ENCODE results near the gene TP73.
A peak's percentile ranks its signal among the peaks of the same experiment; 100 is the strongest.
"Not testable (repeated sequence)": the region's sequence is repeated elsewhere in the genome, so short reads cannot be mapped to it uniquely, and the experiment has no call there.

The TP73 gene

DNA sequence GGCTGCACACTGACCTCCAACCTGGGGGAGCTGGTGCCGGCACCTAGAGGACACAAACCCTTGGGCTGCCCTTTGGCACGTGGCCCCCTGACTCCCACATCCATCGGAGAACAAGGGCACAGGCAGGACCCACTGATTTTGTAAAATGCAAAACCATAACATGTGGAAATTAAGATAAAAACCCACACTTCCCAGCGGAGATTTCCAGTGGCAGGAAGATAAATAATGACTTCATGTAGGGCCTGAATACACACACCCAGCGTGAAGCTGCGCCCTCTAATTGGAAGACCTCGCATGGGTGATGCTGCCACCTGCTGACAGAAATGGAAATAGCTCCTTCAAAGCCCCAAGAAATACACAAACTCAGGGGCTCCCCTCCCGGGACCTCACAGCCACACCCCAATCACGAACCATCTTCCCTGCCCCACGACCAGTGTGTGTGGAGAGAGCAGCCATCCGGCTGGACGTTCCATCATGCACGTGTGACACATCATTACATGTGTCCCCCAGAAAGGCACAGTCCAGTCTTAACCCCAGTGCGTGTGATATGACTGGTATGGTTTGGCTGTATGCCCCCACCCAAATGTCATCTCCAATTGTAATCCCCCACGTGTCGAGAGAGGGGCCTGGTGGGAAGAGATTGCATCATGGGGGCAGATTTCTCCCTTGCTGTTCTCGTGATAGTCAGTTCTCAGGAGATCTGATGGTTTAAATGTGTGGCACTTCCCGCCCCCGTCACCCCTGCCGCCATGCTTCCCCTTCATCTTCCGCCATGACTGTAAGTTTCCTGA, 33.2 kb upstream of the TP73 start:
- DNase-seq: no peak

DNA sequence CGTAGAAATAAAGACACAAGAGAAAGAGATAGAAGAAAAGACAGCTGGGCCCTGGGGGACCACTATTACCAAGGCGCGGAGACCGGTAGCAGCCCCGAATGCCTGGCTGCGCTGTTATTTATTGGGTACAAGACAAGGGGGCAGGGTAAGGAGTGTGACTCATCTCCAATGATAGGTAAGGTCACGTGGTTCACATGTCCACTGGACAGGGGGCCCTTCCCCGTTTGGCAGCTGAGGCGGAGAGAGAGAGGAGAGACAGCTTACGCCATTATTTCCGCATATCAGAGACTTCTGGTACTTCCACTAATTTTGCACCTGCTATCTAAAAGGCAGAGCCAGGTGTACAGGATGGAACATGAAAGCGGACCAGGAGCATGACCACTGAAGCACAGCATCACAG, 31.6 kb upstream of the TP73 start:
- no peak for DNase-seq

DNA sequence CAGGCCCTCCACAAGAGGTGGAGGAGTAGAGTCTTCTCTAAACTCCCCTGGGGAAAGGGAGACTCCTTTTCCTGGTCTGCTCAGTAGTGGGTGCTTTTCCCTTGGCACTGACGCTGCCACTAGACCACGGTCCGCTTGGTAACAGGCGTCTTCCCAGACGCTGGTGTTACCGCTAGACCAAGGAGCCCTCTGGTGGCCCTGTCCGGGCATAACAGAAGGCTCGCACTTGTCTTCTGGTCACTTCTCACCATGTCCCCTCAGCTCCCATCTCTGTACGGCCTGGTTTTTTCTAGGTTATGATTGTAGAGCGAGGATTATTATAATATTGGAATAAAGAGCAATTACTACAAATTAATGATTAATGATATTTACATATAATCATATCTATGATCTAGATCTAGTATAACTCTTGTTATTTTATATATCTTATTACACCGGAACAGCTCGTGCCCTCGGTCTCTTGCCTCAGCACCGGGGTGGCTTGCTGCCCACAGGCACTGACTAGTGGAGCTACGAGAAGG, 31.1 kb upstream of the TP73 start:
- DNase-seq: not testable (repeated sequence)

DNA sequence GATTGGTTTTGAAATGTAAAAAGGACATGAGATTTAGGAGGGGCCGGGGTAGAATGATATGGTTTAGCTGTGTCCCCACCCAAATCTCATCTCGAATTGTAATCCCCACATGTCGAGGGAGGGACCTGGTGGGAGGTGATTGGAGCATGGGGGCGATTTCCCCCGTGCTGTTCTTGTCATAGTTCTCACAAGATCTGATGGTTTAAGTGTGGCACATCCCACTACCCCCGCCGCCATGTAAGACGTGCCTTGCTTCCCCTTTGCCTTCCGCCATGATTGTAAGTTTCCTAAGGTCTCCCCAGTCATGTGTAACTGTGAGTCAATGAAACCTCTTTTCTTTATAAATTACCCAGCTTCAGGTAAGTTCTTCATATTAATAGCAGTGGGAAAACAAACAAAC, 30.2 kb upstream of the TP73 start:
- DNase-seq: not testable (repeated sequence)

DNA sequence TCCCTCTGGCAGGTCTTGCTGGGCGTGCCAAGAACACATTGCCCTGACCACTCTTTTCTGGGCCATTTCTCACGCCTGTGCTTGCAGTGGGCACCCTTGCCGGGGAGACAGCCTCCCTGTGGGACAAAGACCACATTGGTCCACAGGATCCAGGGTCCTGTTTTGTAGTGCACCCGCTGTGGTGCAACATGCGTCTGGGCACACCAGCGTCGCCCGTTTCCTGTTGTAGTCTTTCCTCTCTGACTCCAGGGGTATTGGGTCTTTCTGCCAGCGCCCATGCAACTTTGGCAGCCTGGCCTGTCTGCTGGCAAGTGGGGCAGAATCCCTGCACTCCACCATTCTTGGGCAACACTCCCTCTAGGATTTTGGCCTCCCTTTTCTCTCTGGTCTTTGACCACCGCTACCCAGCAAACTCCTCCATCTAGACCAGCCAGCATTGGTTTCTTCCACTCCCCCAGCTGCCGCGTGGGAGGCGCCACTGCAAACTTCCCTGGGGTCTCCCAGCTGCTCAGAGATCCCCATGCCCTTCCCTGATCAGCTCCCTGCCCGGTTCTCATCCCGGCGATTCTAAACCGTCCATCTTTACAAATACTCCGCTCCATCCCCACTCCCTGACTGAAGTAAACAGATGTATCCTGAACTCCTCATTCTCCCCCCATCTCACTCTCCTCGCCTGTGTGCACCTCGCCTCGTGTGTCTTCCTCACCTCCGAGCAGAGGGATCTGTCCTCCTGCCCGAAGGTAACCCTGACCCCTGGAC, 28.7 kb upstream of the TP73 start:
- no peak for DNase-seq

DNA sequence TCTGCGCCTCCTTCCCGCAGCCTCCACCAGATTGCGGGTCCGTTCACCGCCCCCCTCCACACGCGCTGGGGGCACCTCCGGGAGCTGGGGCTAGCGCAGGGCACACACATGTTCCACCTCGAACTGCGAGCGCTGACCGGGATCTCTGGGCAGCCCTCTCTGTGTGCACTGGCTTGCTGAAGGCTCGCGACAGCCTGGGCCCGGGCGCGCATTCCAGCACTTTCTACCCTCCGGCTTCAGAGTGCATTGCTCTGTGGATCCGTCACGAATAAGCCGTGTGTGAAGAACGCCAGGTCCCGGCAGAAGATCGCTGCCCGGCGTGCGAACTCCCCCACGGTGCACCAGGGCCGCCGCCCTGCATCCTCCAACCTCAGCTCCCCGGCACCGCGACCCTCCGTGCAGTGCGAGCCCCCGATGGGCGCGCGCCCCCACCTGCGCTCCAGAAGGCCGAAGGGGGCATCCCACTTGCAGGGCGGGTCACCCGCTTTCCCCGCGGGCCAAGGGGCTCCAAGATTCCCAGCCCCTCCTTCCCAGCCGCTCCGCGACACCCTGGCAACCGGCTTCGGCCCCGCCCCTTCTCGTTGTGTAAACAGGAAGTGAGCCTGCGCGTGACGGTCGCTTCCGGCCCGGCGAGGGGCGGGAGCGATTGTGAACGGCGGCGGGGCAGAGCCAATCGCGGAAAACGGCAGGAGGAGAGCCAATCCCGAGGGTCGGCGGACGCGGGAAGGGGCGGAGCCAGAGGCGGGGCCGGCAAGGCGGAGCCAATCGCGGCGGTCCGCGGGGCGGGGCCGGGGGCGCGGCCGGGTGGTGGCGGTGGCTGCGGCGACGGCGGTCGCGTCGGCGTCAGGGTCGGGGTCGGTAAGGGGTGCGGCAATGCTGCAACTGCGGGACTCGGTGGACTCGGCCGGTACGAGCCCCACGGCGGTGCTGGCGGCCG, 27.8 kb upstream of the TP73 start, which contains the start of gene TPRG1L:
Gene TPRG1L, plus strand, starts transcription at position 816 of the 937 bp plus-strand sequence. Its CDS starts 58 bp downstream, at position 874.
- peak; percentile 43 for DNase-seq

DNA sequence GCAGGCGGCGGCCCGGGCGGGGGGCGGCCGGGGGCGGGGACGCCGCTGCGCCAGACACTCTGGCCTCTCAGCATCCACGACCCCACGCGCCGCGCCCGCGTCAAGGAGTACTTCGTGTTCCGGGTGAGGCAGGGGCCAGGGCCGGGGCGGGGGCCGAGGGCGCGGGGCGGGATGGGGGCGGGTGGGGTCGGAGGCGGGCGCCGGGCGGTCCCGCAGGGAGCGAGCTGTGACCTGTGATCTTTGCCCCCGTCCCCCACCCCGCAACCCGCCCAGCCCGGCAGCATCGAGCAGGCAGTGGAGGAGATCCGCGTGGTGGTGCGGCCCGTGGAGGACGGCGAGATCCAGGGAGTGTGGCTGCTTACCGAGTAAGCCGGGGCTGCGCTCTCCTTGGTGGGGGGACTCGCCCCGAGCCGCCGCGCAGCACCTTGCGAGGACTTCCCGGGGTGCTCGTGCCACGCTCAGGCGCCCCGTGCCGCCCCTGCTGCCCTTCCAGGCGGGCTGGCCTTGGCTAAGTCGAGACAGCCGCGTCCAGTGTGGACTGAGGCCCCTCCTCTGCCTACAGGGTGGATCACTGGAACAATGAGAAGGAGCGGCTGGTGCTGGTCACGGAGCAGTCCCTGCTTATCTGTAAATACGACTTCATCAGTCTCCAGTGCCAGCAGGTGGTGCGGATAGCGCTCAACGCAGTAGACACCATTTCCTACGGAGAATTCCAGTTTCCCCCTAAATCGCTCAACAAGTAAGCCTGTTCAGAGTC, 27.0 kb upstream of the TP73 start:
- DNase-seq: no peak

DNA sequence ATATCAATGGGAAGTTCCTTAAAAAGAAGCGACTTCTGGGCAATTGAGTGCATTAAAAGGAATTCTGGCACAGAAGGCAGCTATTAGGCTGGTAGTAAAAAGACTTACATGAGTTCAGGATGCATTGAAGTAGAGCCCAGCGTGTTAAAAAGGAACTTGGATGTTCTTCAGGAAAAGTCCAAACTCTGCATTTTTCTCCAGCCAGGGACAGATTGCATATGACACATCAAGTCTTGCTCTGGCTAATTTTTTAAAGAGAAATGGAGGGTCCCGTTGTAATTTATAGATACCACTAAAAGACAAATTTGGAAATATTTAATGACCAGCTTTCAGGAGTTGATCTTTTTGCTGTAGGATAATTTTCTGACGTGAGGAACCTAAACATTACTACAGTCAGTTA, 26.3 kb upstream of the TP73 start:
- DNase-seq: no peak

DNA sequence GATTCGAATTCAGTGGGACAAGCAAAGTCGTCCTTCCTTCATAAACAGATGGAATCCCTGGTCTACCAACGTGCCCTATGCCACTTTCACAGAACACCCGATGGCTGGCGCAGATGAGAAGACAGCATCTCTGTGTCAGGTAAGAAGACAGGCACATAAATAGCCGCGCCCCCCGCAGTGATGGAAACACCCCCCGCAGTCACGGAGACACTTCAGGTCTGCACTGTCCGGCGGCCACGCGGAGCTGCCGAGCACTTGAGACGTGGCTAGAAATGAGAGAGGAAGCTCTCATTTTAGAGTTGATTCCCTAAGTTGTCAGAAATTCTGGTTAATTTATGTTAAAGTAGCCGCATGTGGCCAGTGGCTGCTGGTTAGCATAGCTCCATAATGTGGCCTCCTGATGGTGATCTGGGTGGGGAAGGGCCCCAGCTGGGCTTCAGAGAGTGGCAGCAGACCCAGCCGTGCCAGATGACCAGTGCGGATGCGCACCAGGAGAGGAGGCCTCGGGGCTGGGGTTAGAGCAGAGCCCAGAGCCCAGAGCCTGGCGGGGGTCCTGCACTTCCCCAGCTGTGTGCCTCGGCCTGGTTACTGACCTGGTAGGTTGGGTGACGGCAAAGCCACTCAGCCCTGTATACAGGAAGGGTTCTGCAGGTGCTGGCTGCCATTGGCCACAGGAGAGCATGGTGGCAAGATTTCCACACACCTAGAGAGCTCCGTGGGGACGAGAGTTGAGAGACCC, 24.6 kb upstream of the TP73 start:
- no peak for DNase-seq

DNA sequence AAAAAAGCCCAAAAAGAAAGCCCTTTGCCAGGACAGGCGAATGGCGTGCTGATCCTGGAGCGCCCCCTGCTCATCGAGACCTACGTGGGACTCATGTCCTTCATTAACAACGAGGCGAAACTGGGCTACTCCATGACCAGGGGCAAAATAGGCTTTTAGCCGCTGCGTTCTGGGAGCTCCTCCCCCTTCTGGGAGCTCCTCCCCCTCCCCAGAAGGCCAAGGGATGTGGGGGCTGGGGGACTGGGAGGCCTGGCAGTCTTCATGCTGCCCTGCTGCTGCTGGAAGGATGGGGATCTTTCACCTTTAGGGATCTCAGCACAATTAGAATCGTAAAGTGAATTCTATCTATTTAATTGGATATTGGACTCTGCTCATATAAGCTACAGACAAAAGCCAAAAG, 23.9 kb upstream of the TP73 start:
- no peak for DNase-seq

DNA sequence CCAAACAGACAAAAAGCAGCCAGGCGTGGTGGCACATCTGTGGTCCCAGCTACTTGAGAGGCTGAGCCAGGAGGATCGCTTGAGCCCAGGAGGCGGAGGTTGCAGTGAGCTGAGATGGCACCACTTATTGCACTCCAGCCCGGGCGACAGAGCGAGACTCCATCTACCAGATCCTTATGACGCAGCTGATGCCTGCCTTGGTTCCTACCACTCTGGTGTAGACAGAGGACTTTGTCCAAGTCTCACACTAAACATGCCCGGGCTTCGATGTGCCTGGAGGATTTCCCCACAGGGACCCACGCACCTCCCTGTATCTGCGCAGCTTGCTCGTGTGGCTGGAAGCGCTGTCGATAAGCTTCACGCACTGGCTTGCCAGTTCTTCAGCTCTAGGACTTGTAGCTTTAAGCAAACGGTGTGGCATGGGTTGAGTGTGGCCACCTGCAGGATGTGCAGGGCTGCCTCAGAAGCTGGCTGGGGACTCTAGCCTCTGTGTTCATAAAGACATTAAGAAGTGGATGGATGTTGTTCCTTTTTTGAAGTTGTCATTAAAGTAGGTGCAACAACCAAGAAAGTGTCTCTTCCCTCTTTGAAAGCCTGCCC, 22.7 kb upstream of the TP73 start:
- DNase-seq: no peak

DNA sequence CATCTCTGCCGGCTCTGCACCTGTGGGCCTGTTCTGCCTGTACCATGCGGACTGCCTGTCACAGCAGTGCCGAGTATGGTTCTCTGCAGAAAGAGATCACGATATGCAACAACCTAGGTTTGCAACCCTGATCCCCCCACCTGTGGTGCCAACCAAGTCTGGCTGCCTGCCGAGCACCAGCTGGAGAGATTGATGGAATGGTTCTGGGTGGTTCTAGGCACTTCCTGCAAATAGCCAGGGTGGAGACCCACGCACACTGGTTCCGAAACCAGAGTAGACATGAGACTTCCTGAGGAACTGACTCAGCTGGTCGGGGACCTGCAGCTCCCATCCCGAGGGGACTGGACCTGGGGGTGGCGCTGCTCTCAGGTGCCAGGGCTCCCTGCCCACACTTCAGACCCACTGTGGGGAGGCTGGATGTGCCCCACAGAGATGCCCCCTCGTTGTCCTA, 22.1 kb upstream of the TP73 start:
- no peak for DNase-seq

DNA sequence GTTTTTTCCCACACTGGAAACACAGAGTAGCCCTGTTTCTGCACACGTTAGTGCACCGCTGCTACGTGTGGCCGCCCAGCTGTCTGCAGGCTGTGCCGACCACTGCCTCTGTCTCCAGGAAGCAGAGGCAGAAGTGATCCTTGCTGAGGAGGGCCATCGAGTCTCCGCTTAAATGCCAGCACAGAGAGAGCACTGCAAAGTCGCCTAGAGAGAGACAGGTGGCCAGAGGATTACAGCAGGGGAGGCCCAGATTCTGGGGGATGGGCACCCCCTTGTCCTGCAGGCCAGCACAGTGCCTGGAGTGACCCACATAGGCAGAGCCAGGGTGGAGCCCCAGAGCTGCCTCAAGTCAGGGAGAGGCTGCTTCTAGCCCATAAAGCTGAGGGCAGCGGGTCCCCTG, 21.4 kb upstream of the TP73 start:
- no peak for DNase-seq

DNA sequence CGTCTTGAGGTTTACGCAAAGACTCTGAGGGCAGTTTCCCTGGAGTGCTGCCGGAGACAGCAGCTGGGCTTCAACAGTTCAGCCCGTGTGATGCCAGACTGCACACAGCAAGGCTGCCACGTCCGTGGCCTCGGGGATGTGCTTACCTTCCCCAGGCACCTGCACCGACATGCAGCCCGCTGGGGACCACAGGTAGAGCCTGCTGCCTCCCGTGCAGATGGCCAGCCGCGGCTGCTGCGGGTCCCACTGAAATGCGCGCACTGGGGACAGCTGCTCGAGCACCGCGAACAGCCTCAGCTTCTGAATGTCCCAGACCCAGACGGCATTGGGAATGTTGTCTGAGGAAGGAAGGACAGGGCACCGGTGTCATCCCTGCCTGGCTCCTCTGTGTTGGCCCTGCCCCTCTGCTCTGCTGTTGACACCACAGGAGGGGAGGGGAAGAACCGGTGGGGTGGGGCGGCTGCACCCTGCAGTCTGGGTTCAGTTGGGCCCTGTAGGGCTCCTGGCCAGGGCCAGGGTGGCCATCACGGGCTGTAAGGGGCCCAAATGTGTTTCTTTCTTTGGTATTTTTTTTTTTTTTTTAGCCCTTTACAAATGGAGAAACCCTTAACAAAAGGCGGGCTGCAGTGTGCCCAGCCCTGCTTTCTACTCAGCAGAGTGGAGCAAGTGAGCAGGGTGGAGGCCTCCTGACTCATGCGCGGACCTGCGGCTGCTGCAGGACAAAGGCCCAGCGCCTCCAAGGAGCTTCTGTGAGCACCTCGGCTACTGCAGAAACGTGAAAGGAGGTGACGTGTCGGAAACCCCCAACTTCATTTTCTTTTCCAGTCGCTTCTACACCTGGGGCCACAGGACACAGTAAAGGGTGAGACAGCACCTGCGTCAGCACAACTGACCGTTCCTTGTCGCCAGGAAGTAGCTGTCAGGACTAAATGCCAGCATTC, 20.7 kb upstream of the TP73 start:
- no peak for DNase-seq

DNA sequence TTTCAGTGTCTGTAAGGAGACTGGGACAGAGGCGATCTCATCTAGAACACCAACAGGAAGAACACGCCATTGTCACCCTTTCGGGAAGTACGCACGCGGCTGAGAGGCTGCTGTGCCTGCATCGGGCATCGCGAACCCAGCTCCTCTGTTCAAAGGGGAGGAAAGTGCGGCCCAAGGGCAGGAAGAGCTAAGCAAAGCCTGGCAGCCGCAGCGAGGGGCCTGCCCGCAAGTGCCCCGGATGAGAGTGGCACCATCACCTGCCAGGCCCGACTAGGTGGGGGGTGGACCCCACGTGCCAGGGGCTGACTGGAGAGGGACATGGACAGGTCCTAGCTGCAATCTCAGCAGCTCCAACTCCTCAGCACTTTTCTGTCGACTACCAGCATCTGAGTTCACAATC, 20.0 kb upstream of the TP73 start:
- no peak for DNase-seq

DNA sequence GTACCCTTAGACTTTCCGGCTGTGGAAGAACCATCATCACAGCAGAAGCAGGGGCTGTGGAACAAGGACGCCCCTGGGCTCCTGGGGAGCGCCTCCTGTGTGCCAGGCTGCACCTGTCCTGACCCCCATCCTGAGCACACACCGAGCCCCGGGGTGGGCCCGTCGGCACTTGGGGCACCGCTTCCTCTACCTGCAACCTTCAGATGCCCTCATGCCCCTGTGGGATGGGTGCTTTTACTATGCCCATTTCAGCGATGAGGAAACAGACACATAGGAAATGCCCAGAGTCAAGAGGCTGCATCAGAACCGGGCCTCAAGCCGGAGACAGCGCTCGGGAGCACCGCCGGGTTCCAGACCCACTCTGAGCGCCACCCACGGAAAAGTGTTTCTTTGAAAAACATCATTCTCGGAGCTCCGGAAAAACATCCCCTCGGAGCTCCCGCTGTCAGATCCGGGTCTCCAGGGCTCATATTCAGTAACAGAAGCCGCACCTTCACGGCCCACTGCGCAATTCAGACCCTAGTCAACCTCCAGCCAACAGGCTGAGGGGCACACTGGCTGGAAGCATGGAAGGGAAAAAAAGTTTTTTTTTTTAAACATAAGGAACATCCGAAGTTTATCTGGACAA, 19.5 kb upstream of the TP73 start:
- DNase-seq: no peak

DNA sequence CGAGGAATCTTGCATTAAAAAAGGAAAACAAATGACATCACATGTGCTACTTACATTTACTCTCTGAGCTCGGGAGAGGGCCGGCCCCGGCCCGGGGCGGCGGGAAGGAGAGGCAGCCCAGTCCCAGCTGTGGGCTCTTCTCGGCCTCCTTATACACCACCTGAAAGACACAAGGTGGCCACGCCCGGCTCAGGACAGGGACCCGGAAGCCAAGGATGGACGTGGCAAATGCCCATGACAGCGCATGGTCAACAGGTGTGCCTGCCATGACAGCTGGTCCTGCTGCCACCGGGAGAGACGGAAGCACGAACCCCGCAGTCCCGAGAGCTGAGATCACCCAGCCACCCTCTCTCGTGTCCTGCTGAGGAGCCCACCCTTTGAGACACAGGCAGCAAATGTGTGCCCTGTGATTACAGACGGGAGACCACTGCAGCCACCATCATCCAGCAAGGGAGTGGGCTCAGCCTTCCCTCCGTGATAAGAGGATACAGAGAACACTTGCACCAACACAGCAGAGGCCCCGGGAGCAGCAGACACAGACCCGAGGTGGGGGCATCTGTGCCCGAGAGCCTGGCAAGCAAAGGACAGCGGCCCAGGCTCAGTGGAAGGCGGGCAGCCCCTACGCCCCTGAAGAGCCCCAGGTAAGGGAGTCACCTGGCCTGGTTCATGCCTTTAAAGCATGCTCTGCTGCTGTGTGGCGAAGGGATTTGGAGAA, 18.8 kb upstream of the TP73 start:
- no peak for DNase-seq

DNA sequence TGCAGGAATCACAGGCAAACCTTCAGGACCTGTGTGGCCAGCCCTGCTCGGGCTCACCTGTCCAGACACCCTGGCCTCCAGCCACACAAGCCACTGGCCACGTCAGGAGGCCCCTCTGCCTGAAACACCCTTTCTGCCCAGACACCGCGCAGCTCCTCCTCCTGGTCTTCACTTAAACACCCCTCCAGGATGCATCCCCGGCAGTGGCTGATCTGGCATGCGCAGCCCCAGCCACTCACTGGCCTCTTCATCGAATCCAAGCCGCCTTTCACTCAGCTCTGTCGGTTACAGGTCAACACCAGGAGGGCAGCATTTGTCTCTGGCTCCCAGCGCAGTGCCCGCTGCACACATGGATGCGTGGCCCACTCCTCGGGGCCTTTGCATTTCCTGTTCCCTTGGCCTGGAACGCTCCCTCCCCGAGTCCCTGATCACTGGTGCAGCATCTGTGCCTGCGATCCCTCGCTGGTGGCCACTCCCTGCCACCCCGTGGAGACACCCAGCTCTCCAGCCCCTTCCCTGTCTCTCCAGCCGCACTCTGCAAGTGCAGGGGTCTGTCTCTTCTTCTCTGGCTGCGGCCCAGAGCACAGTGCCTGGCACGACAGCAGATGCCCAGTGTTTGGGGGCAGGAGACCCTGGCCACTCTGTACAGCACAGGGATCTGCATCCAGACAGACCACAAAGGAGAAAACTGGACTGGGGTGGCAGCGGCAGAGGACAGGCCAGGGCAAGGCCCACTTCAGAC, 18.1 kb upstream of the TP73 start:
- DNase-seq: no peak

All from NCI-H2107 (cell line).